ENCODE results near the gene NME9.

DNA sequence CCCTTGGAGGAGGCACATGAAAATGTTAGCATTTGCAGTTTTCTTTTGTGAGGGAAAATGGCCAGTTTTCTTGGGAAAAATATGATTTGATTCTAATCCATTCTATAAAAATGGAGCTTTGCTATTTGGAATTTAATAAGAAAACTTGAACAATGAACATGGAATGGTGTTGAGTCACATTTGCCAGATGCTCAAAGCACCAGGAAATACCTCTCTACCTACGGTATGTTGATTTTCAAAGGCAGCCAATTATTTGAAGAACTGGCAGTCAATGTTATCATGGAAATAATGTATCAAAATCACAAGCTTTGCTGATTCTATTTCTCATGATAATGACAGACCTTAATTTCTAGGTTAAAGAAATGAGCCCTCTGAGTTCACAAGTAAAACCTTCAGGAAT, 14.9 kb downstream of the NME9 start:
- TF ChIP-seq CTCF (tag by site-specific recombination; IDR thresholded peaks at IDR 0.05) (no peak), ZNF10 (tag by site-specific recombination; IDR thresholded peaks at IDR 0.05) (no peak), ZNF677 (tag by site-specific recombination; IDR thresholded peaks at IDR 0.05) (no peak), ZNF366 (tag by site-specific recombination; conservative IDR thresholded peaks at IDR 0.05) (no peak), ZNF138 (tag by site-specific recombination; IDR thresholded peaks at IDR 0.05; ENCODE audit: borderline replicate concordance) (no peak), GLI2 (tag by site-specific recombination; IDR thresholded peaks at IDR 0.05; ENCODE audit: borderline replicate concordance, low read depth) (no peak), ZNF274 (IDR thresholded peaks at IDR 0.05; ENCODE audit: low read length) (no peak), ZNF274 (tag by site-specific recombination; IDR thresholded peaks at IDR 0.05; ENCODE audit: borderline replicate concordance) (no peak), TCF7L2 (IDR thresholded peaks at IDR 0.05; ENCODE audit: borderline replicate concordance, low read depth, low read length) (no peak), SP2 (tag by site-specific recombination; IDR thresholded peaks at IDR 0.05) (no peak), ZNF658 (tag by site-specific recombination; IDR thresholded peaks at IDR 0.05) (no peak), PATZ1 (tag by site-specific recombination; IDR thresholded peaks at IDR 0.05) (no peak)
- TF ChIP-seq, protein P1, sequence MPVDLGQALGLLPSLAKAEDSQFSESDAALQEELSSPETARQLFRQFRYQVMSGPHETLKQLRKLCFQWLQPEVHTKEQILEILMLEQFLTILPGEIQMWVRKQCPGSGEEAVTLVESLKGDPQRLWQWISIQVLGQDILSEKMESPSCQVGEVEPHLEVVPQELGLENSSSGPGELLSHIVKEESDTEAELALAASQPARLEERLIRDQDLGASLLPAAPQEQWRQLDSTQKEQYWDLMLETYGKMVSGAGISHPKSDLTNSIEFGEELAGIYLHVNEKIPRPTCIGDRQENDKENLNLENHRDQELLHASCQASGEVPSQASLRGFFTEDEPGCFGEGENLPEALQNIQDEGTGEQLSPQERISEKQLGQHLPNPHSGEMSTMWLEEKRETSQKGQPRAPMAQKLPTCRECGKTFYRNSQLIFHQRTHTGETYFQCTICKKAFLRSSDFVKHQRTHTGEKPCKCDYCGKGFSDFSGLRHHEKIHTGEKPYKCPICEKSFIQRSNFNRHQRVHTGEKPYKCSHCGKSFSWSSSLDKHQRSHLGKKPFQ (tag by site-specific recombination; IDR thresholded peaks at IDR 0.05), result no peak
